Regular cardiac myocyte (primary cell): ENCODE data around the gene ENPP3. TPM values are rescaled to one million over a fixed set of nuclear protein-coding genes. Genes with fewer than 3 reads are reported as not detected.

ENCODE experiments used
- total RNA-seq: library from RNA; depleted of rRNA; stranded (reverse); fragments of >200 nt; gene quantifications from 2 replicates; pipeline ENCODE4 v1.2.3, GENCODE V29; 2014

The ENPP3 gene
- under 0.01 TPM in 2 replicates for total RNA-seq

GRCh38 chr6:131636880-131637792 lies at the start of gene ENPP3:
TSS of gene ENPP3 (plus strand) at chr6:131637302. CDS start at chr6:131637385, 83 bp downstream.

GRCh38 chr6:131627724-131628682 lies 9.1 kb upstream of the ENPP3 start, which contains the start of gene MED23:
TSS of gene MED23 (minus strand) at chr6:131628242. CDS start at chr6:131628049, 193 bp downstream.

GRCh38 chr6:131710917-131711316 lies 73.8 kb downstream of the ENPP3 start, which contains the start of gene CTAGE9:
TSS of gene CTAGE9 (minus strand) at chr6:131711017. CDS start at chr6:131711017, 0 bp downstream.

Other genes starting within 250 kb of the ENPP3 start
- gene ARG1, start 64.1 kb upstream of the ENPP3 start, total RNA-seq = not detected in 2 replicates
- 28.9 and 34.4 TPM in 2 replicates for gene MED23, start 9.1 kb upstream of the ENPP3 start, total RNA-seq
- gene OR2A4, start 64.1 kb downstream of the ENPP3 start, total RNA-seq = not detected in 2 replicates
- not detected in 2 replicates for gene CTAGE9, start 73.7 kb downstream of the ENPP3 start, total RNA-seq
- gene ENPP1, start 170.7 kb downstream of the ENPP3 start, total RNA-seq = 11.7 and 26.8 TPM in 2 replicates